HS-5 (cell line): ENCODE results near the gene HMGB1.
A peak's percentile ranks its signal among the peaks of the same experiment; 100 is the strongest.

Experiments
- DNase-seq: peaks from one replicate; pipeline ENCODE4 v3.0.0-alpha.2; 2012; ENCODE audit warnings: low read depth

HMGB1 gene

GRCh38 chr13:30465593-30466357 is at the start of gene HMGB1:
HMGB1 (minus strand) TSS chr13:30465936; CDS start chr13:30463680, 2,256 bp downstream.
- DNase-seq: peak; percentile 78

GRCh38 chr13:30510811-30511371 is 45.2 kb upstream of the HMGB1 start:
- no peak for DNase-seq

- no peak for DNase-seq
Measured at GRCh38 chr13:30510091-30510490, 44.4 kb upstream of the HMGB1 start.

GRCh38 chr13:30509254-30510050 is 43.7 kb upstream of the HMGB1 start:
- DNase-seq: no peak

GRCh38 chr13:30504081-30504480 is 38.3 kb upstream of the HMGB1 start:
- DNase-seq: peak; percentile 4

- DNase-seq: no peak
Measured at GRCh38 chr13:30502237-30502636, 36.5 kb upstream of the HMGB1 start.

- DNase-seq: no peak
Measured at GRCh38 chr13:30499338-30499737, 33.6 kb upstream of the HMGB1 start.

GRCh38 chr13:30496147-30496546 is 30.4 kb upstream of the HMGB1 start:
- no peak for DNase-seq

GRCh38 chr13:30495746-30496145 is 30.0 kb upstream of the HMGB1 start:
- DNase-seq: no peak

GRCh38 chr13:30493658-30494381 is 28.1 kb upstream of the HMGB1 start:
- DNase-seq: no peak

- no peak for DNase-seq
Measured at GRCh38 chr13:30487075-30487470, 21.3 kb upstream of the HMGB1 start.

- DNase-seq: no peak
Measured at GRCh38 chr13:30486230-30487074, 20.7 kb upstream of the HMGB1 start.

GRCh38 chr13:30481241-30481760 is 15.6 kb upstream of the HMGB1 start:
- DNase-seq: no peak

GRCh38 chr13:30480292-30480950 is 14.7 kb upstream of the HMGB1 start:
- no peak for DNase-seq

- DNase-seq: no peak
Measured at GRCh38 chr13:30479883-30480219, 14.1 kb upstream of the HMGB1 start.

- DNase-seq: no peak
Measured at GRCh38 chr13:30479154-30479882, 13.6 kb upstream of the HMGB1 start.

- DNase-seq: no peak
Measured at GRCh38 chr13:30477346-30478195, 11.8 kb upstream of the HMGB1 start.

GRCh38 chr13:30473675-30474074 is 7.9 kb upstream of the HMGB1 start:
- DNase-seq: no peak

- DNase-seq: no peak
Measured at GRCh38 chr13:30466841-30467252, 1.1 kb upstream of the HMGB1 start.
